ENCODE results near the gene BCAR3.
A peak's percentile ranks its signal among the peaks of the same experiment; 100 is the strongest.

The BCAR3 gene

GRCh38 chr1:93681101-93681988 is at the start of gene BCAR3:
TSS of gene BCAR3 (minus strand) at chr1:93681837. CDS start at chr1:93674930, 6,907 bp downstream.
- DNase-seq (ENCODE audit: low spot score) = peak; percentile 22

- no peak for DNase-seq (ENCODE audit: low spot score)
These were observed 49.0 kb upstream of the BCAR3 start for GRCh38 chr1:93730621-93731020.

DNA sequence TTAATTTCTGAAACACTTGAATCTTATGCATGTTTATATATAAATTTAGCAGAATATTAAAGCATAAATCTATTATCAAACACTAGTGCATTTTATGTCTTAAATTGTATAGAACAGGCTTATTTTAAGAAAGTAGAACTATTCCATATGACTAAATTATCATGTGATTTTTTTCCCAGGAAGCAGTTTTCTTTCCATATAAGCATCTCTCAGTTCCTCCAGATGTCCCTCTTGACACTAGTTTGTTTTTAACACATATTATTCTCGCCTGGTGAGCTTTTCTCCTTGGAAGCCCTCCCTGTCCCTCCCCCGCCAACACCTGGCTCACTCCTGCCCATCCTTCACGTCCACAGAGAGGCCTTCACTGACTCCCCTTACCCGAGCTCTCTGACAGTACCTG is 48.3 kb upstream of the BCAR3 start:
- no peak for DNase-seq (ENCODE audit: low spot score)

DNA sequence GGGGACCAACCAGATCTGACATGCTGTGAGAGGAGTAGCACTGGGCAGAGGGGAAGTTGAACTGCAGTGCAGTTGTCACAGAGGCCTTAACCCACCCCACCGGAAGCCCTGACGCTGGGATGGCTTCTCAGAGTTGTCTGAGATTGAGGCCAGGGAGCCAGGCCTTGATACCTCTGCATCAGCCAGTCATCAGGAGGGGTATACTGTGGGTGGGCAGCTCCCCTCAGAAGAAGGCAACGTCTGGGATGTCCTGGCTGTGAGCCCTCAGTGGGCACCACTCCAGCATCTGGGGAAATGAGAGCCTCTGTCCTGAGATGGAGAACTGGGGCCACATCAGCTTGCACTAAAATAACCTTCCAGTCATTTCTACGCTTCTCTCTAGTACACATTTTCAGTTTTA is 47.9 kb upstream of the BCAR3 start:
- DNase-seq (ENCODE audit: low spot score) = no peak

- DNase-seq (ENCODE audit: low spot score) = peak; percentile 91
These were observed 47.0 kb upstream of the BCAR3 start for GRCh38 chr1:93728480-93729131.

DNA sequence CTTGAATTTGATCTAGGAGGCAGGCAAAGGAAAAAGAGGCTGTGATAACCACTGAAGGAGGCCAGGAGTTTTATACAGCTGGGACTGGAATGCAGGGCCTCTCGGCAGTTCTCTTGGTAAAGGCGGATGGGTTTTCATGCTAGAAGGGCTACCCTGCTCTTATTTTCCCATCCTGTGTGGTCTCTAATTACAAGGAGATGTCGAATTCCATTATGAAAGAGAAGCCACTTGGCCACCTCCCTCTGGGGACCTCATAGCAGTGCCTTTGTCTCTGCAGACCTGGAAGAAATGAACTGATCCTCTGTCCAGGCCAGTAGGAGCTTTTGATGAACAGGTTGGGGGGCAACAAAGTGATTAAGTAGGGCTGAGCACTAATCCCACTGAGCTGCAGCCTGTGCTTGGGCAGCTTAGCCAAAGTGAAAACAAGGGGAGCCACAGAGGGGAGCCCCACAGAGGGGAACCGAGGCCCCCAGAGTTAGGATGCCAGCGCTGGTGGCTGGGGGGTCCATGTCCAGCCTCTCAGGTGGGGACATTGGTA is 42.2 kb upstream of the BCAR3 start:
- DNase-seq (ENCODE audit: low spot score) = no peak

GRCh38 chr1:93723110-93723509 is 41.5 kb upstream of the BCAR3 start:
- no peak for DNase-seq (ENCODE audit: low spot score)

DNA sequence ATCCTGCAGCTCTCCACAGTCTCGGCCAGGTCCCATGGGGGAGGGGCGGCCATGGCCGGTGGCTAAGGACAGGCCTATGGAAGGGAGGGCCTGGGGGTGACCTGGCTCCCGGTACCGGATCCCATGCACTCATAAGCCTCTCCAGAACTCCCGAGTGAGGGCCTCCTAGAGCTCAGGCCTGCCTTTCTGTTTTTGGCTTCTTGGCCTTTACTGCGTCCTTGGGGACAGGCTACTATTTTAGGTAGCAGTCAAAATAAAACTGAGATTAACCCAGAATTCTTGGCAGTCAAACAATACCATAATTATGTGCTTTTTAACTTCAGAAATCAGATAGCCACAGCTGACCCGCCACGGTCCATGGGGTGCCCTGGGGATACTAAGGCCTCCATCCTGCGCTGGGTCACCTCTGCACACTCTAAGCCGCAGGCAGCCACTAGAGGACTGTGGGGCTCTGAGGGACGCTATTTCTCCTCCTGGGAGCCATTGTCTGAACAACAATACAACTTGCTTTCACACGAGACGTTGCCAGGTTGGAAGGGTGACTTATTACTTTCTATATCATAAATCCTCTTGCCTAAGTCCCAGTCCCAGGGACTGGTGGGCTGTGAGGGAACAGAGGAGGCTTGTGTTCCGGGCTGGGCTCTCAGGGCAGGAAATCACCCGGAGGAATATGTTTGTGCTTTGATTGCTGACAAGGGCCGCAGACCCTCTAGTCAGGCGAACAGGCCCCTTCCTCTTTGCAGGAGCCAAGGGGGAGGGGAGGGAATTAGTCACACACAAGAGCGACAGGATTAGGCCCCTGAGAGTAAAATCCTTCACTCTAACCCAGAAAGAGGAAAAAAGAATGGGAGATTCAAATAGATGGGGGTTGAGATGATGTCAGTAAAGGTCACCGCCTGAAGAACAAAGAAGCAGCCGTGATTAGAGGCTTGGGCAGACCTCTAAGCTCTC is 40.7 kb upstream of the BCAR3 start:
- DNase-seq (ENCODE audit: low spot score) = no peak

- DNase-seq (ENCODE audit: low spot score) = no peak
These were observed 39.5 kb upstream of the BCAR3 start for GRCh38 chr1:93720956-93721626.

- DNase-seq (ENCODE audit: low spot score) = no peak
These were observed 36.0 kb upstream of the BCAR3 start for GRCh38 chr1:93717640-93718039.

GRCh38 chr1:93716941-93717368 is 35.3 kb upstream of the BCAR3 start:
- no peak for DNase-seq (ENCODE audit: low spot score)

DNA sequence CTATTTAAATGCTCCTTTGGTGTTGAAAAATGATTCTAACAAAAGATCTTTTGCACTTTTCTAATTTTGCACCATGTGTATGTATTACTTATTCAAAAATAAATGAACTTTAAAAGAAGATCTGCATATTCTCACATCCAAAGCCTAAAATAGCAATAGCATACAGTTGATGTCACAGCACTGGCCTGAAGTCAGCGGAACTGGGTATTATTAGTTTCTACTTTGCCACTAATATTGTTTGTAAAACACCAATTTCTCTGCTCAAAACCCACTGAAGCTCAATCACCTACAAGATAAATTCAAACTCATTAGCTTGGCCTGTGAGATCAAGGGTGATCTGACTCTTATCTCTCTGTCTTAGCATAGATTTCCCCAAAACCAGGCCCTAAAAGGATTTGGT is 34.5 kb upstream of the BCAR3 start:
- DNase-seq (ENCODE audit: low spot score) = no peak

- peak; percentile 84 for DNase-seq (ENCODE audit: low spot score)
These were observed 34.0 kb upstream of the BCAR3 start for GRCh38 chr1:93715529-93716126.

DNA sequence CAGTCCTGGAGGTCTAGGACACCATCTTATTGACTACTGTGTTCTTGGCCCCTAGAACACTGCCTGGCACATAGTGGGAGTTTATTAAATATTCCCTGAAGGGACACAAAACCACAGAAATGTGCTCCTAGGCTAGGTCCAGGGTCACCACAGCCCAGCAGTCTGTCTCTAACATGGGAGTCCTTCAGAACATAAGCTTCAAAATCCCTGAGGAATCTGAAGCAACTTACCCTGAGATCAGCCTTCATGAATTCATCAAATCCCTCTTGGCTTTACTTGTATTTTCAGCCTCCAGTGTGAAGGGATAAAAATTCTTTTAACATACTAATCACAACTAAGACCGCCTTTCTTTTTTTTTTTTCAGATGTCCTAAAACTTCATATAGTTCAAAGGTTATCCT is 32.7 kb upstream of the BCAR3 start:
- no peak for DNase-seq (ENCODE audit: low spot score)

DNA sequence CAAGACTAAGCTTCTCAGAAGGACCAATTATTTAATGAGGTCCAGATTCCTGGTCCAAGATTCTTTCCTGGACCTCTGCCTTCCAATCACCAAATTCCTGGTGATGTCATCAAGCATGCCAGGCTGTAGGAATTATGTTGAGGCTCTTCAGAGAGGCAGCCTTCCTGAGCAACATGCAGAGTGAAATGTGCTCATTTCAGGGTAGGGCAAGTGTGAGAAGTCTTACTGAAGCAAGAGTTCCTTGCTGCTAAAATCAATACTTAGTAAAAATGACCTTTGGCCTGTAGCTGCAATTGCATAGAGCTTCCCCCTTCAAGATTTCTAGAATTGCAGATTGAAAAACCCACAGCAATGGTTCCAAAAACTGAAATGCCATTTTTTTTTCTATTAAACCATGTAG is 31.7 kb upstream of the BCAR3 start:
- DNase-seq (ENCODE audit: low spot score) = no peak

- no peak for DNase-seq (ENCODE audit: low spot score)
These were observed 31.1 kb upstream of the BCAR3 start for GRCh38 chr1:93712741-93713140.

DNA sequence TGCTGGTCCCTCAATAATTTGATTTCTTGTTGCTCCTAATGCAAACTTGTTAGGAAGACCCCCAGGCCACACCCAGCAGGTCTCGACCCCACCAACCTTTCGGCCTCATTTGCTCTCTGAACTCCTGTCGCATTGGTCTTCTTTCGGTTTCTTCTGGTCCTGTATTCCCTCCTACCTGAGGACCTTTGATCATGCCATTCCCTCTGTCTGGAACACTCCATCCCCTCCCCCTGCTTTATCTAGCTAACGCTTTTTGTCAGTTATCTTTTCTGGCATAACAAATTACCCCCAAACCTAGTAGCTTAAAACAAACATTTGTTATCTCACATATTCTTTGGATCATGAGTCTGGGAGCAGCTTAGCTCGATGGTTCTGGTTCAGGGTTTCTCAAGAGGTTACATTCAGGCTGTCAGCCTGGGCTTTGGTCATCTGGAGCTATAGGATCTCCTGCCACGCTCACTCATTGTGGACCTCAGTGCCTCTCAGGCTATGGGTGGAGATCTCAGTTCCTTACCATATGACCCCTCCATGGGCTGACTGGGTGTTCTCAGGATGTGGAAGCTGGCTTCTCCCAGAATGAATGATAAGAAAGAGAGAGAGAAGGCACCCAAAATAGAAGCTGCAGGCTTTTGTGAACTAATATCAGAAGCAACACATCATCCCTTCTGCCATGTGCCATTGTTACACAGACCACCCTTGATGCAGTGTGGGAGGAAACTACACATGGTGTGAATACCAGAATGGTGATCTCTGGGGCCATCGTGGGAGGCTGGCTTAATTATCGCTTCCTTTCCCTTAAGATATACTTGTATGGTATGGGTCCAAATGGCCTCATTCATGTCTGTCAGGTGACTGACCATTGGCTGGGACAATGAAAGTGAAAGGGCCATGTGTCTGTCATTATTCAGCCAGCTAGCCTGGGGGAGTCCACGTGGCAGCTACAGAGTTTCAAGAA is 29.1 kb upstream of the BCAR3 start:
- no peak for DNase-seq (ENCODE audit: low spot score)

GRCh38 chr1:93708734-93709481 is 27.3 kb upstream of the BCAR3 start:
- DNase-seq (ENCODE audit: low spot score) = no peak

- DNase-seq (ENCODE audit: low spot score) = no peak
These were observed 26.3 kb upstream of the BCAR3 start for GRCh38 chr1:93707956-93708355.
